ENCODE data around the gene CTRB1.
"Not testable (repeated sequence)": the region's sequence is repeated elsewhere in the genome, so short reads cannot be mapped to it uniquely, and the experiment has no call there.

CTRB1 gene

GRCh38 chr16:75241412-75241811 is 22.6 kb downstream of the CTRB1 start:
- TF ChIP-seq CTCF (IDR thresholded peaks at IDR 0.05; ENCODE audit: borderline replicate concordance, insufficient read depth, low read depth, low read length): no peak
- no peak overlapping the region for H3K4me3 ChIP-seq (ENCODE audit: low read depth, low read length)

GRCh38 chr16:75241955-75242354 is 23.2 kb downstream of the CTRB1 start:
- H3K4me3 ChIP-seq (ENCODE audit: low read depth, low read length): no peak overlapping the region
- TF ChIP-seq CTCF (IDR thresholded peaks at IDR 0.05; ENCODE audit: borderline replicate concordance, insufficient read depth, low read depth, low read length): no peak

GRCh38 chr16:75242436-75243078 is 23.8 kb downstream of the CTRB1 start:
- H3K4me3 ChIP-seq (ENCODE audit: low read depth, low read length): not testable (repeated sequence)

- no peak for TF ChIP-seq CTCF (IDR thresholded peaks at IDR 0.05; ENCODE audit: borderline replicate concordance, insufficient read depth, low read depth, low read length)
- no peak overlapping the region for H3K4me3 ChIP-seq (ENCODE audit: low read depth, low read length)
Measured at GRCh38 chr16:75243667-75244224, 25.0 kb downstream of the CTRB1 start.

GRCh38 chr16:75244225-75244809 is 25.5 kb downstream of the CTRB1 start:
- TF ChIP-seq CTCF (IDR thresholded peaks at IDR 0.05; ENCODE audit: borderline replicate concordance, insufficient read depth, low read depth, low read length): no peak
- no peak overlapping the region for H3K4me3 ChIP-seq (ENCODE audit: low read depth, low read length)

- no peak for TF ChIP-seq CTCF (IDR thresholded peaks at IDR 0.05; ENCODE audit: borderline replicate concordance, insufficient read depth, low read depth, low read length)
- no peak overlapping the region for H3K4me3 ChIP-seq (ENCODE audit: low read depth, low read length)
Measured at GRCh38 chr16:75244844-75245758, 26.3 kb downstream of the CTRB1 start.

- no peak overlapping the region for H3K4me3 ChIP-seq (ENCODE audit: low read depth, low read length)
- TF ChIP-seq CTCF (IDR thresholded peaks at IDR 0.05; ENCODE audit: borderline replicate concordance, insufficient read depth, low read depth, low read length): no peak
Measured at GRCh38 chr16:75246504-75247205, 27.9 kb downstream of the CTRB1 start.

All from GM12875 (cell line).